Uterus (tissue), 2 donors: Measurements from ENCODE around the gene JARID2.

Source experiments
- CTCF ChIP-seq, 4 experiments: fragments of 200-600 bp in 2 of 4; fragments of 450-650 bp in 2 of 4; sonication (generic) in 2 of 4; IDR thresholded peaks; one replicate each; pipeline ENCODE4 v1.5.1; 2016 to 2019; ENCODE audit warnings: antibody characterized with exemption in 4 of 4, mild to moderate bottlenecking in 2 of 4, moderate library complexity in 1 of 4
- POLR2A ChIP-seq, 2 donors: fragments of 450-650 bp; IDR thresholded peaks; one replicate each; pipeline ENCODE4 v1.6.1; 2016; ENCODE audit warnings: antibody characterized with exemption in 2 of 2, mild to moderate bottlenecking in 1 of 2, moderate library complexity in 1 of 2

DNA sequence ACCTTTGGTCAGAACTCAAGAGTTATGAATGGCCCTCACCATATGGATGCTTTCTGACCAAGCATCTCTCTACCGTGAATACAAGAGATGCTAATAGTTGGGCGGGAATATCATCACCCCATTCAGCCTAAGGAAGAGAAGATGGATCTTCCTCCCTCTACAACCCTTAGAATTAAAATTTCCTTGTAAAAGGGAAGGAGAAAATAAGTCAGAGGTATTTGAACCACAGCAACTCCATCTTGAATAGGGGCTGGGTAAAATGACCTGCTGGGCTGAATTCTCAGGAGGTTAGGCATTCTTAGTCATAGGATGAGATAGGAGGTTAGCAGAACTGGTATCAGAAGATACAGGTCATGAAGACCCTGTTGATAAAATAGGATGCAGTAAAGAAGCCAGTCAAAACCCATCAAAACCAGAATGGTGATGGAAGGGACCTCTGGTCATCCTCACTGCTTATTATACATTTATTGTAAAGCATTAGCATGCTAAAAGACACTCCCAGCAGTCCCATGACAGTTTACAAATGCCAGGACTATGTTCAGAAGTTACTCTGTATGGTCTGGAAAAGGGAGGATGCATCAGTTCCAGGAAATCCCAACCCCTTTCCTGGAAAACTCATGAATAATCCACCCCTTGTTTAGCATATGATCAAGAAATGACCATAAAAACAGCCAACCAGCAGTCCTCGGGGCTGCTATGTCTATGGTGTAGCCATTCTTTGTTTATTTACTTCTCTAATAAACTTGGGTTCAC, 315.8 kb downstream of the JARID2 start:
- TF ChIP-seq CTCF (IDR thresholded peaks at IDR 0.05) (no peak), POLR2A (IDR thresholded peaks at IDR 0.05) (no peak)
